Mesendoderm (in vitro differentiated cells): ENCODE data around the gene TPO. TPM values are rescaled to one million over a fixed set of nuclear protein-coding genes. Genes with fewer than 3 reads are reported as not detected.

Experiments used
- DNase-seq: peaks from one replicate; pipeline ENCODE4 v3.0.0; 2013
- H2AK5ac ChIP-seq: 2 replicates; pipeline ENCODE4 v1.6.1; 2013; ENCODE audit warnings: low read length, inconsistent platforms
- H2BK120ac ChIP-seq: 2 replicates; pipeline ENCODE4 v1.6.1; 2013; ENCODE audit warnings: low read depth, mild to moderate bottlenecking, low read length, moderate library complexity, mixed read lengths
- H2BK15ac ChIP-seq: replicated peaks from 2 replicates; pipeline ENCODE4 v1.6.1; 2013; ENCODE audit warnings: low read depth, mild to moderate bottlenecking, moderate library complexity
- H2BK5ac ChIP-seq: 2 replicates; pipeline ENCODE4 v1.6.1; 2013; ENCODE audit warnings: low read length, inconsistent platforms
- H3K18ac ChIP-seq: 2 replicates; pipeline ENCODE4 v1.6.1; 2013; ENCODE audit warnings: mild to moderate bottlenecking, low read length, mixed read lengths
- H3K23ac ChIP-seq: one replicate; pipeline ENCODE4 v1.6.1; 2013; ENCODE audit warnings: low read length
- H3K27ac ChIP-seq: 2 replicates; pipeline ENCODE4 v1.5.1; 2013; ENCODE audit warnings: low read depth, mild to moderate bottlenecking, inconsistent platforms, low read length, moderate library complexity
- H3K27me3 ChIP-seq: 2 replicates; pipeline ENCODE4 v1.6.1; 2013; ENCODE audit warnings: low read length, control low read depth, mild to moderate bottlenecking, inconsistent platforms; ENCODE audit not compliant: insufficient read depth, poor library complexity
- H3K36me3 ChIP-seq: 2 replicates; pipeline ENCODE4 v1.6.1; 2013; ENCODE audit warnings: low read length, inconsistent platforms; ENCODE audit not compliant: control insufficient read depth, insufficient read depth
- H3K4ac ChIP-seq: one replicate; pipeline ENCODE4 v1.6.1; 2013; ENCODE audit warnings: low read depth, mild to moderate bottlenecking, low read length, moderate library complexity
- H3K4me1 ChIP-seq: 2 replicates; pipeline ENCODE4 v1.6.1; 2013; ENCODE audit warnings: low read depth, low read length, inconsistent platforms; ENCODE audit not compliant: control insufficient read depth
- H3K4me2 ChIP-seq: 2 replicates; pipeline ENCODE4 v1.6.1; 2013; ENCODE audit warnings: low read length
- H3K4me3 ChIP-seq: 2 replicates; pipeline ENCODE4 v1.5.1; 2013; ENCODE audit warnings: mild to moderate bottlenecking, low read length
- H3K56ac ChIP-seq: one replicate; pipeline ENCODE4 v1.6.1; 2013; ENCODE audit warnings: low read length
- H3K79me1 ChIP-seq: 2 replicates; pipeline ENCODE4 v1.6.1; 2013; ENCODE audit warnings: low read length, inconsistent platforms
- H3K79me2 ChIP-seq: 2 replicates; pipeline ENCODE4 v1.6.1; 2013; ENCODE audit warnings: mild to moderate bottlenecking, low read length; ENCODE audit not compliant: control insufficient read depth, insufficient read depth
- H3K9ac ChIP-seq: 2 replicates; pipeline ENCODE4 v1.6.1; 2013; ENCODE audit warnings: low read length, inconsistent platforms
- H4K5ac ChIP-seq: one replicate; pipeline ENCODE4 v1.6.1; 2013; ENCODE audit warnings: low read length
- H4K8ac ChIP-seq: one replicate; pipeline ENCODE4 v1.6.1; 2013; ENCODE audit warnings: low read depth, mild to moderate bottlenecking, control low read depth, low read length, moderate library complexity
- WGBS: extraction: QIAGEN DNeasy Blood & Tissue Kit; methylation state at CpG from one replicate; pipeline ENCODE4 v1.1.7; 2013; ENCODE audit warnings: low lambda C conversion rate, missing lambda C conversion rate; ENCODE audit not compliant: insufficient coverage; ENCODE audit errors: extremely low coverage; 5-methylcytosine and 5-hydroxymethylcytosine counted together
- polyA plus RNA-seq, 2 experiments: library from polyadenylated mRNA; stranded (reverse); fragments of 200-250 nt; gene quantifications; one replicate each; pipeline ENCODE4 v1.2.3, GENCODE V29; 2013

TPO gene
- not detected for polyA plus RNA-seq (2013, experiment 1 of 2)
- not detected for polyA plus RNA-seq (2013, experiment 2 of 2)

GRCh38 chr2:1413156-1413710 lies at the start of gene TPO:
TPO (plus strand) TSS chr2:1413463; CDS start chr2:1414409, 946 bp downstream.
- Histone ChIP-seq H3K79me1 (no peaks in the 10 kb centered on the region), H3K79me2 (no peaks in the 10 kb centered on the region), H3K27ac (no peak within 1 kb of the TSS), H2BK15ac (no peak within 1 kb of the TSS), H2AK5ac (no peak within 1 kb of the TSS), H3K9ac (no peak within 1 kb of the TSS), H3K4ac (no peak within 1 kb of the TSS), H3K23ac (no peak within 1 kb of the TSS), H4K5ac (no peak within 1 kb of the TSS), H2BK5ac (no peak within 1 kb of the TSS), H3K4me1 (no peaks in the 10 kb centered on the region), H3K27me3 (no peaks in the 10 kb centered on the region), H3K36me3 (no peaks in the 10 kb centered on the region), H3K4me3 (no peak within 1 kb of the TSS), H2BK120ac (no peak within 1 kb of the TSS), H3K56ac (no peak within 1 kb of the TSS), H3K4me2 (no peak within 1 kb of the TSS), H4K8ac (no peak within 1 kb of the TSS), H3K18ac (no peak within 1 kb of the TSS)
- DNase-seq, result no peak
- no CpG with 5 or more reads among the region's 15 CpGs for WGBS

GRCh38 chr2:1366546-1367134 lies 46.6 kb upstream of the TPO start:
- H3K27ac ChIP-seq, result no peak overlapping the region

GRCh38 chr2:1367601-1368000 lies 45.7 kb upstream of the TPO start:
- no peak overlapping the region for H3K4me3 ChIP-seq
- no peak overlapping the region for H3K4me2 ChIP-seq
- H2BK120ac ChIP-seq, result no peak overlapping the region
- no peaks in the 10 kb centered on the region for H3K36me3 ChIP-seq
- no peak overlapping the region for H3K56ac ChIP-seq
- no peak for DNase-seq
- no peaks in the 10 kb centered on the region for H3K79me1 ChIP-seq
- H3K27me3 ChIP-seq, result no peaks in the 10 kb centered on the region
- no CpG with 5 or more reads among the region's 9 CpGs for WGBS
- H3K4me1 ChIP-seq, result no peaks in the 10 kb centered on the region
- H2BK5ac ChIP-seq, result no peak overlapping the region
- no peak overlapping the region for H3K27ac ChIP-seq
- H3K18ac ChIP-seq, result no peak overlapping the region
- no peak overlapping the region for H3K4ac ChIP-seq
- H2BK15ac ChIP-seq, result no peak overlapping the region
- H3K23ac ChIP-seq, result no peak overlapping the region
- H3K9ac ChIP-seq, result no peak overlapping the region
- H4K8ac ChIP-seq, result no peak overlapping the region
- H3K79me2 ChIP-seq, result no peaks in the 10 kb centered on the region
- H4K5ac ChIP-seq, result no peak overlapping the region
- H2AK5ac ChIP-seq, result no peak overlapping the region

More at GRCh38 chr2:1366546-1367134, 46.6 kb upstream of the TPO start:
- no peaks in the 10 kb centered on the region for H3K36me3 ChIP-seq
- no peak overlapping the region for H3K9ac ChIP-seq
- H3K56ac ChIP-seq, result no peak overlapping the region
- no peak overlapping the region for H3K23ac ChIP-seq
- H3K4me3 ChIP-seq, result no peak overlapping the region
- no peak overlapping the region for H3K4me2 ChIP-seq
- H3K79me1 ChIP-seq, result no peaks in the 10 kb centered on the region
- H2BK15ac ChIP-seq, result no peak overlapping the region
- H4K5ac ChIP-seq, result no peak overlapping the region
- no peak overlapping the region for H2BK120ac ChIP-seq
- H3K27me3 ChIP-seq, result no peaks in the 10 kb centered on the region
- no peak overlapping the region for H4K8ac ChIP-seq
- H2BK5ac ChIP-seq, result no peak overlapping the region
- no peak overlapping the region for H3K4ac ChIP-seq
- H2AK5ac ChIP-seq, result no peak overlapping the region
- no peaks in the 10 kb centered on the region for H3K4me1 ChIP-seq
- no peak overlapping the region for H3K18ac ChIP-seq
- no peak for DNase-seq
- no CpG with 5 or more reads among the region's 20 CpGs for WGBS
- H3K79me2 ChIP-seq, result no peaks in the 10 kb centered on the region

GRCh38 chr2:1369905-1370304 lies 43.4 kb upstream of the TPO start:
- Histone ChIP-seq H3K18ac (no peak overlapping the region), H3K27me3 (no peaks in the 10 kb centered on the region), H3K4ac (no peak overlapping the region), H3K79me1 (no peaks in the 10 kb centered on the region), H2BK15ac (no peak overlapping the region), H3K36me3 (no peaks in the 10 kb centered on the region), H3K4me3 (no peak overlapping the region), H3K27ac (no peak overlapping the region), H4K5ac (no peak overlapping the region), H2AK5ac (no peak overlapping the region), H3K79me2 (no peaks in the 10 kb centered on the region), H4K8ac (no peak overlapping the region), H2BK120ac (no peak overlapping the region), H3K9ac (no peak overlapping the region), H3K4me2 (no peak overlapping the region), H3K56ac (no peak overlapping the region), H3K23ac (no peak overlapping the region), H2BK5ac (no peak overlapping the region), H3K4me1 (no peaks in the 10 kb centered on the region)
- no CpG with 5 or more reads among the region's 10 CpGs for WGBS
- DNase-seq, result no peak

GRCh38 chr2:1370461-1370860 lies 42.8 kb upstream of the TPO start:
- Histone ChIP-seq H3K4me1 (no peaks in the 10 kb centered on the region), H2BK5ac (no peak overlapping the region), H3K4ac (no peak overlapping the region), H3K79me1 (no peaks in the 10 kb centered on the region), H4K5ac (no peak overlapping the region), H3K18ac (no peak overlapping the region), H3K4me3 (no peak overlapping the region), H3K23ac (no peak overlapping the region), H3K4me2 (no peak overlapping the region), H3K79me2 (no peaks in the 10 kb centered on the region), H3K56ac (no peak overlapping the region), H2AK5ac (no peak overlapping the region), H3K27ac (no peak overlapping the region), H2BK15ac (no peak overlapping the region), H3K36me3 (no peaks in the 10 kb centered on the region), H4K8ac (no peak overlapping the region), H2BK120ac (no peak overlapping the region), H3K9ac (no peak overlapping the region), H3K27me3 (no peaks in the 10 kb centered on the region)
- no CpG with 5 or more reads among the region's 4 CpGs for WGBS
- DNase-seq, result no peak

- H3K9ac ChIP-seq, result no peak overlapping the region
- H3K56ac ChIP-seq, result no peak overlapping the region
- H3K4me2 ChIP-seq, result no peak overlapping the region
- H3K79me1 ChIP-seq, result no peaks in the 10 kb centered on the region
- no peak overlapping the region for H2AK5ac ChIP-seq
- H2BK15ac ChIP-seq, result no peak overlapping the region
- H3K4ac ChIP-seq, result no peak overlapping the region
- no peak overlapping the region for H4K8ac ChIP-seq
- H3K4me1 ChIP-seq, result no peaks in the 10 kb centered on the region
- no CpG with 5 or more reads among the region's 11 CpGs for WGBS
- H2BK120ac ChIP-seq, result no peak overlapping the region
- H3K27ac ChIP-seq, result no peak overlapping the region
- H3K27me3 ChIP-seq, result no peaks in the 10 kb centered on the region
- no peak overlapping the region for H3K23ac ChIP-seq
- no peak overlapping the region for H3K18ac ChIP-seq
- H4K5ac ChIP-seq, result no peak overlapping the region
- no peaks in the 10 kb centered on the region for H3K36me3 ChIP-seq
- H3K4me3 ChIP-seq, result no peak overlapping the region
- no peak overlapping the region for H2BK5ac ChIP-seq
- H3K79me2 ChIP-seq, result no peaks in the 10 kb centered on the region
- no peak for DNase-seq
Observed at GRCh38 chr2:1371082-1371481, 42.2 kb upstream of the TPO start.
